B cell (primary cell): ENCODE measurements around the gene C1QBP. TPM values are rescaled to one million over a fixed set of nuclear protein-coding genes. Genes with fewer than 3 reads are reported as not detected.

Source experiments
- ATAC-seq: fragments of 200-7000 bp; cut with Tn5 transposase; one replicate; pipeline ENCODE4 v1.10.0; 2021; ENCODE audit warnings: low read depth, mild to moderate bottlenecking, moderate number of reproducible peaks, moderate library complexity
- CTCF ChIA-PET: fragments of 350-600 bp; sonication (Branson Sonifier 250); formaldehyde crosslinking; loops from one replicate; lab custom pipeline; 2021; ENCODE audit warnings: antibody characterized with exemption, inconsistent platforms; lab: Charles Lee
- POLR2A ChIA-PET: fragments of 350-600 bp; sonication (Branson Sonifier 250); formaldehyde crosslinking; loops from one replicate; lab custom pipeline; 2021; ENCODE audit warnings: antibody characterized with exemption; lab: Charles Lee
- DNase-seq: peaks from one replicate; pipeline ENCODE4 v3.0.0; 2013
- H2AFZ ChIP-seq: 2 replicates; pipeline ENCODE4 v1.6.1; 2012; ENCODE audit warnings: mild to moderate bottlenecking, low read depth, low read length; ENCODE audit not compliant: insufficient read depth, poor library complexity, severe bottlenecking
- H3K27ac ChIP-seq, 2 donors: 1 replicate in 1 of 2; 2 replicates in 1 of 2; pipeline ENCODE4 v1.5.1; 2012 to 2013; ENCODE audit warnings: low read length in 2 of 2, mild to moderate bottlenecking in 2 of 2, moderate library complexity in 1 of 2
- H3K27me3 ChIP-seq, 4 experiments: fragments of 200-600 bp in 1 of 4; sonication (generic) in 1 of 4; replicated peaks in 1 of 4; 1 replicate in 2 of 4; 2 replicates in 2 of 4; pipeline versions ENCODE4 v1.6.1 to v1.7.0; 2013 to 2016; ENCODE audit warnings: low read length in 3 of 4, mild to moderate bottlenecking in 2 of 4, mixed read lengths in 1 of 4, moderate library complexity in 1 of 4; ENCODE audit not compliant: insufficient read depth in 4 of 4, control insufficient read depth in 3 of 4; ENCODE audit errors: control extremely low read depth in 1 of 4
- H3K36me3 ChIP-seq, 2 experiments: replicated peaks in 1 of 2; 1 replicate in 1 of 2; 2 replicates in 1 of 2; pipeline versions ENCODE4 v1.6.1 to v1.7.1; 2013; ENCODE audit warnings: low read length in 1 of 2; ENCODE audit not compliant: insufficient read depth in 2 of 2, control insufficient read depth in 1 of 2; ENCODE audit errors: control extremely low read depth in 1 of 2, extremely low read depth in 1 of 2
- H3K4me1 ChIP-seq, 2 donors: fragments of 200-600 bp in 1 of 2; sonication (generic) in 1 of 2; 1 replicate in 1 of 2; 2 replicates in 1 of 2; pipeline versions ENCODE4 v1.5.1 to v1.6.1; 2013 to 2017; ENCODE audit warnings: low read length in 2 of 2; ENCODE audit not compliant: control insufficient read depth in 2 of 2, insufficient read depth in 2 of 2
- H3K4me2 ChIP-seq: replicated peaks from 2 replicates; pipeline ENCODE3; 2012; ENCODE audit warnings: mild to moderate bottlenecking, low read depth, low read length; ENCODE audit not compliant: poor library complexity, severe bottlenecking
- H3K4me3 ChIP-seq, 5 experiments: fragments of 200-600 bp in 1 of 5; sonication (generic) in 1 of 5; 1 replicate in 3 of 5; 2 replicates in 2 of 5; pipeline versions ENCODE4 v1.5.1 to v1.7.0; 2011 to 2016; ENCODE audit warnings: low read length in 4 of 5, mild to moderate bottlenecking in 4 of 5, low read depth in 2 of 5, control low read depth in 1 of 5, moderate library complexity in 1 of 5; ENCODE audit not compliant: insufficient read depth in 1 of 5; ENCODE audit errors: control extremely low read depth in 1 of 5, extremely low read depth in 1 of 5
- H3K79me2 ChIP-seq: fragments of 200-600 bp; sonication (generic); one replicate; pipeline ENCODE4 v1.6.0; 2016; ENCODE audit warnings: low read length; ENCODE audit not compliant: control insufficient read depth, insufficient read depth
- H3K9ac ChIP-seq: fragments of 200-600 bp; sonication (generic); 2 replicates; pipeline ENCODE4 v1.6.1; 2017; ENCODE audit warnings: mild to moderate bottlenecking, low read length, moderate library complexity
- H3K9me3 ChIP-seq, 3 donors: one replicate each; pipeline versions ENCODE4 v1.6.1 to v1.7.1; 2013; ENCODE audit warnings: low read length in 2 of 3; ENCODE audit not compliant: control insufficient read depth in 2 of 3, insufficient read depth in 1 of 3; ENCODE audit errors: control extremely low read depth in 1 of 3
- H4K20me1 ChIP-seq: 2 replicates; pipeline ENCODE4 v1.6.0; 2012; ENCODE audit warnings: mild to moderate bottlenecking, low read length; ENCODE audit not compliant: insufficient read depth, control insufficient read depth, poor library complexity, severe bottlenecking
- H3K27ac Mint-ChIP-seq: one replicate; pipeline ENCODE4 v1.8.0; 2021; ENCODE audit warnings: mixed read lengths
- H3K27me3 Mint-ChIP-seq: one replicate; pipeline ENCODE4 v1.8.0; 2021; ENCODE audit warnings: mixed read lengths
- H3K4me1 Mint-ChIP-seq: one replicate; pipeline ENCODE4 v1.8.0; 2021; ENCODE audit warnings: mixed read lengths
- H3K4me3 Mint-ChIP-seq: one replicate; pipeline ENCODE4 v1.8.0; 2021; ENCODE audit warnings: mixed read lengths
- H3K9me3 Mint-ChIP-seq: one replicate; pipeline ENCODE4 v1.8.0; 2022; ENCODE audit warnings: mixed read lengths; ENCODE audit not compliant: insufficient read depth
- EZH2 ChIP-seq: IDR thresholded peaks from 2 replicates; pipeline ENCODE4 v1.6.1; 2012; ENCODE audit warnings: borderline replicate concordance, low read depth, mild to moderate bottlenecking, moderate library complexity, low read length; ENCODE audit not compliant: insufficient read depth, poor library complexity, severe bottlenecking
- WGBS: methylation state at CpG from one replicate; pipeline ENCODE4 v1.1.5; 2013; ENCODE audit warnings: missing lambda C conversion rate; ENCODE audit not compliant: insufficient coverage; 5-methylcytosine and 5-hydroxymethylcytosine counted together
- intact Hi-C: fragments of 100-400 bp; cut with micrococcal nuclease; formaldehyde crosslinking; loops from one replicate; pipeline ENCODE4 v1.10.0; 2022
- polyA plus RNA-seq: library from polyadenylated mRNA; depleted of rRNA; stranded (reverse); fragments of >200 nt; gene quantifications from 2 replicates; pipeline ENCODE4 v1.2.3, GENCODE V29; 2012
- total RNA-seq, 2 donors: library from RNA; stranded (reverse); fragments of 120-200 nt in 1 of 2; gene quantifications; 1 replicate in 1 of 2; 2 replicates in 1 of 2; pipeline versions ENCODE4 v1.2.3 to v1.2.4, GENCODE V29; 2013 to 2022
- TF ChIP-seq, protein P1 (sequence below): fragments of 200-600 bp; IDR thresholded peaks from one replicate; pipeline ENCODE4 v1.8.0; 2022; ENCODE audit warnings: antibody characterized with exemption, mild to moderate bottlenecking

Gene C1QBP
- total and polyA plus RNA-seq, 2 donors (not counting 1 experiment from before 2014, with no cell fraction given), result 60.3 to 62.2 TPM

- Histone ChIP-seq H3K4me2 (no peak overlapping the region), H3K4me3 (no peak overlapping the region), H3K36me3 (peaks cover 17 to 85% of the 10 kb centered on the region in 2 experiments), H3K79me2 (peaks cover 12% of the 10 kb centered on the region), H3K4me1 (no peaks in the 10 kb centered on the region), H3K9ac (no peak overlapping the region), H3K27me3 (no peaks in the 10 kb centered on the region), H3K9me3 (peaks cover 0 to 2% (median 0%) of the 10 kb centered on the region in 3 donors), H4K20me1 (peaks cover 22% of the 10 kb centered on the region), H3K27ac (no peak overlapping the region), H2AFZ (no peak overlapping the region)
- no CpG with 5 or more reads among the region's 2 CpGs for WGBS
- TF ChIP-seq, protein P1, sequence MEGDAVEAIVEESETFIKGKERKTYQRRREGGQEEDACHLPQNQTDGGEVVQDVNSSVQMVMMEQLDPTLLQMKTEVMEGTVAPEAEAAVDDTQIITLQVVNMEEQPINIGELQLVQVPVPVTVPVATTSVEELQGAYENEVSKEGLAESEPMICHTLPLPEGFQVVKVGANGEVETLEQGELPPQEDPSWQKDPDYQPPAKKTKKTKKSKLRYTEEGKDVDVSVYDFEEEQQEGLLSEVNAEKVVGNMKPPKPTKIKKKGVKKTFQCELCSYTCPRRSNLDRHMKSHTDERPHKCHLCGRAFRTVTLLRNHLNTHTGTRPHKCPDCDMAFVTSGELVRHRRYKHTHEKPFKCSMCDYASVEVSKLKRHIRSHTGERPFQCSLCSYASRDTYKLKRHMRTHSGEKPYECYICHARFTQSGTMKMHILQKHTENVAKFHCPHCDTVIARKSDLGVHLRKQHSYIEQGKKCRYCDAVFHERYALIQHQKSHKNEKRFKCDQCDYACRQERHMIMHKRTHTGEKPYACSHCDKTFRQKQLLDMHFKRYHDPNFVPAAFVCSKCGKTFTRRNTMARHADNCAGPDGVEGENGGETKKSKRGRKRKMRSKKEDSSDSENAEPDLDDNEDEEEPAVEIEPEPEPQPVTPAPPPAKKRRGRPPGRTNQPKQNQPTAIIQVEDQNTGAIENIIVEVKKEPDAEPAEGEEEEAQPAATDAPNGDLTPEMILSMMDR, result no peak
- no peak for TF ChIP-seq EZH2
- Mint-ChIP-seq H3K27ac (peak overlapping the region; percentile 46), H3K9me3 (no peaks in the 10 kb centered on the region), H3K4me1 (no peaks in the 10 kb centered on the region), H3K27me3 (no peaks in the 10 kb centered on the region), H3K4me3 (no peak overlapping the region)
- ChIA-PET CTCF (no interaction called here), POLR2A (no interaction called here)
- no peak for ATAC-seq
- DNase-seq, result no peak
- intact Hi-C loops, result no loop called here
Measured at GRCh38 chr17:5396612-5397011, 42.3 kb downstream of the C1QBP start.

DNA sequence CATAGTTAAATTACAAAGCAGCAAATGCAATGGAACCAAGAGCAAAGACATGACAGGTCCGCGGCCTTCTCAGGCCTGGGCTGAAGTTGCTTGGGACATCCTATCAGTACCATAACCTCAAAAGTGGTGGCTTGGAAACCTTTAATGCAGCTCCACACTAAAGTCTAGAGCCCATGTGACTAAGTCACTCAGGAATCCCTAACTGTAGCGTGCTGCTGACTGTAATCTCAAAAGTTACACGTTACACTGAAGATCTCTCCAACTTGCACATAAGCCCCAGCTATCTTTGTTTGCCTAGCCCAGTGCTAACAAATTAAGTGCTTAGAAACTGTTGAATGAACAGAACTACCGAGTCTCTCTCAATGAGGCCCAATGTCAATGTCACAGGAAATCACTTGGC is 47.3 kb downstream of the C1QBP start:
- intact Hi-C loops, result no loop called here
- Mint-ChIP-seq H3K4me3 (no peak overlapping the region), H3K27ac (no peak overlapping the region), H3K4me1 (peaks cover 5% of the 10 kb centered on the region), H3K27me3 (no peaks in the 10 kb centered on the region), H3K9me3 (peaks cover 3% of the 10 kb centered on the region)
- H4K20me1 ChIP-seq, result peaks cover 16% of the 10 kb centered on the region
- TF ChIP-seq, protein P1, result no peak
- TF ChIP-seq EZH2, result no peak
- H2AFZ ChIP-seq, result no peak overlapping the region
- H3K79me2 ChIP-seq, result peaks cover 4% of the 10 kb centered on the region
- ChIA-PET POLR2A (interaction anchor here (1.1 kb wide), 1 partner anchor 28 kb away, joined by 3 read pairs; the partner anchor contains the start of genes NUP88 and RPAIN), CTCF (interaction anchor here (0.6 to 2.2 kb wide), 2 partner anchors 143 to 330 kb away, joined by 3 to 8 read pairs; no protein-coding TSS in a partner anchor)
- DNase-seq, result no peak
- peaks cover 8 to 9% of the 10 kb centered on the region in 2 donors for H3K4me1 ChIP-seq
- H3K9ac ChIP-seq, result no peak overlapping the region
- 99% methylated on average over 5 of the region's 5 CpGs for WGBS
- H3K36me3 ChIP-seq, result peaks cover 39 to 87% of the 10 kb centered on the region in 2 experiments
- H3K27ac ChIP-seq, result no peak overlapping the region
- H3K4me3 ChIP-seq, result no peak overlapping the region
- peaks cover 0 to 4% (median 0%) of the 10 kb centered on the region in 3 donors for H3K9me3 ChIP-seq
- no peak overlapping the region for H3K4me2 ChIP-seq
- no peak for ATAC-seq
- H3K27me3 ChIP-seq, result no peaks in the 10 kb centered on the region

Other genes starting within 250 kb of the C1QBP start
- 36.2 and 38.9 TPM in 2 replicates for gene ZNF594, start 247.3 kb downstream of the C1QBP start, total RNA-seq
- 4.9 and 5.9 TPM in 2 replicates for gene ZNF594, start 247.3 kb downstream of the C1QBP start, polyA plus RNA-seq
- 87.3 and 87.4 TPM in 2 replicates for gene SCIMP, start 204.3 kb downstream of the C1QBP start, total RNA-seq
- 61.7 and 98.5 TPM in 2 replicates for gene SCIMP, start 204.3 kb downstream of the C1QBP start, polyA plus RNA-seq
- 86.1 and 91.1 TPM in 2 replicates for gene RABEP1, start 156.9 kb downstream of the C1QBP start, total RNA-seq
- gene RABEP1, start 156.9 kb downstream of the C1QBP start, polyA plus RNA-seq, result 24.2 and 40.3 TPM in 2 replicates
- gene NUP88, start 19.5 kb downstream of the C1QBP start, total RNA-seq, result 221 and 238 TPM in 2 replicates
- gene NUP88, start 19.5 kb downstream of the C1QBP start, polyA plus RNA-seq, result 210 and 214 TPM in 2 replicates
- gene RPAIN, start 19.0 kb downstream of the C1QBP start, total RNA-seq, result 125 and 127 TPM in 2 replicates
- 73.9 and 99.4 TPM in 2 replicates for gene RPAIN, start 19.0 kb downstream of the C1QBP start, polyA plus RNA-seq
- gene DHX33, start 29.8 kb upstream of the C1QBP start, total RNA-seq, result 10.8 and 12.8 TPM in 2 replicates
- gene DHX33, start 29.8 kb upstream of the C1QBP start, polyA plus RNA-seq, result 6.4 and 7.2 TPM in 2 replicates
- 70.0 and 74.2 TPM in 2 replicates for gene DERL2, start 47.0 kb upstream of the C1QBP start, total RNA-seq
- 34.8 and 53.2 TPM in 2 replicates for gene DERL2, start 47.0 kb upstream of the C1QBP start, polyA plus RNA-seq
- gene MIS12, start 47.4 kb upstream of the C1QBP start, total RNA-seq, result 33.2 and 41.1 TPM in 2 replicates
- 20.9 and 29.0 TPM in 2 replicates for gene MIS12, start 47.4 kb upstream of the C1QBP start, polyA plus RNA-seq
- gene NLRP1, start 145.4 kb upstream of the C1QBP start, total RNA-seq, result 141 and 149 TPM in 2 replicates
- gene NLRP1, start 145.4 kb upstream of the C1QBP start, polyA plus RNA-seq, result 182 and 189 TPM in 2 replicates